Natural killer cell (primary cell): ENCODE measurements around the gene DUSP1. TPM values are rescaled to one million over a fixed set of nuclear protein-coding genes. Genes with fewer than 3 reads are reported as not detected.

Experiments
- ATAC-seq, 3 donors: fragments of 150-1000 bp in 2 of 3; fragments of 200-7000 bp in 1 of 3; cut with Tn5 transposase; 1 replicate in 1 of 3; 2 replicates in 2 of 3; pipeline ENCODE4 v1.10.0; 2021; ENCODE audit warnings: mild to moderate bottlenecking in 2 of 3, moderate library complexity in 2 of 3
- DNase-seq, 2 donors: peaks; one replicate each; pipeline versions ENCODE4 v3.0.0 to v3.0.0-alpha.2; 2013 to 2021; ENCODE audit warnings: mixed read lengths in 1 of 2
- H3K27ac ChIP-seq: one replicate; pipeline ENCODE4 v1.5.1; 2013; ENCODE audit warnings: mild to moderate bottlenecking, low read length
- H3K27me3 ChIP-seq: one replicate; pipeline ENCODE4 v1.6.1; 2013; ENCODE audit warnings: low read length; ENCODE audit not compliant: control insufficient read depth, insufficient read depth
- H3K36me3 ChIP-seq: one replicate; pipeline ENCODE4 v1.6.1; 2013; ENCODE audit warnings: low read length; ENCODE audit not compliant: control insufficient read depth, insufficient read depth
- H3K4me1 ChIP-seq: one replicate; pipeline ENCODE4 v1.6.1; 2013; ENCODE audit warnings: low read length; ENCODE audit not compliant: control insufficient read depth, insufficient read depth
- H3K4me3 ChIP-seq: one replicate; pipeline ENCODE4 v1.5.1; 2013; ENCODE audit warnings: low read length
- H3K9me3 ChIP-seq: one replicate; pipeline ENCODE4 v1.6.1; 2013; ENCODE audit warnings: low read length; ENCODE audit not compliant: control insufficient read depth, insufficient read depth
- H3K27ac Mint-ChIP-seq, 2 donors: one replicate each; pipeline ENCODE4 v1.8.0; 2022; ENCODE audit warnings: mild to moderate bottlenecking in 2 of 2, mixed read lengths in 2 of 2, moderate library complexity in 1 of 2
- H3K27me3 Mint-ChIP-seq, 2 donors: one replicate each; pipeline ENCODE4 v1.8.0; 2022; ENCODE audit warnings: low read depth in 2 of 2, mixed read lengths in 2 of 2
- H3K36me3 Mint-ChIP-seq: one replicate; pipeline ENCODE4 v1.8.0; 2022; ENCODE audit warnings: mixed read lengths
- H3K4me1 Mint-ChIP-seq, 2 donors: one replicate each; pipeline ENCODE4 v1.8.0; 2022; ENCODE audit warnings: mixed read lengths in 2 of 2
- H3K4me3 Mint-ChIP-seq: one replicate; pipeline ENCODE4 v1.8.0; 2022; ENCODE audit warnings: mild to moderate bottlenecking, moderate library complexity, mixed read lengths
- H3K9me3 Mint-ChIP-seq, 2 donors: one replicate each; pipeline ENCODE4 v1.8.0; 2022; ENCODE audit warnings: mixed read lengths in 2 of 2
- CTCF ChIP-seq: fragments of 200-600 bp; IDR thresholded peaks from one replicate; pipeline ENCODE4 v1.8.0; 2022; ENCODE audit warnings: antibody characterized with exemption
- WGBS: methylation state at CpG from one replicate; pipeline ENCODE4 v1.1.7; 2013; ENCODE audit warnings: missing lambda C conversion rate; ENCODE audit not compliant: insufficient coverage; 5-methylcytosine and 5-hydroxymethylcytosine counted together
- intact Hi-C: fragments of 100-400 bp; cut with micrococcal nuclease; formaldehyde crosslinking; loops from one replicate; pipeline ENCODE4 v1.14.2; 2022
- total RNA-seq, 4 donors: library from RNA; stranded (reverse); fragments of 120-200 nt in 1 of 4; gene quantifications; one replicate each; pipeline versions ENCODE4 v1.2.3 to v1.2.4, GENCODE V29; 2013 to 2022

The DUSP1 gene
- total RNA-seq, 3 donors from 2014 or later (not counting 1 experiment from before 2014, with no cell fraction given): 1,579 to 2,725 (median 2,168) TPM

- Mint-ChIP-seq H3K36me3 (no peaks in the 10 kb centered on the region), H3K9me3 (no peaks in the 10 kb centered on the region), H3K4me3 (no peak overlapping the region), H3K27ac (no peak overlapping the region), H3K4me1 (no peaks in the 10 kb centered on the region), H3K27me3 (peaks cover 24% of the 10 kb centered on the region in 2 donors)
- WGBS: 88% methylated on average over 17 of the region's 17 CpGs
- no peak for ATAC-seq
- no peak for DNase-seq
- H3K4me1 ChIP-seq: no peaks in the 10 kb centered on the region
- no peaks in the 10 kb centered on the region for H3K9me3 ChIP-seq
- no peak overlapping the region for H3K27ac ChIP-seq
- intact Hi-C loops: no loop called here
- no peak overlapping the region for H3K4me3 ChIP-seq
- no peaks in the 10 kb centered on the region for H3K36me3 ChIP-seq
- no peak for TF ChIP-seq CTCF
- no peaks in the 10 kb centered on the region for H3K27me3 ChIP-seq
These were observed 37.6 kb downstream of the DUSP1 start for GRCh38 chr5:172733131-172733973.

GRCh38 chr5:172732201-172732865, 38.7 kb downstream of the DUSP1 start:
- intact Hi-C loops: no loop called here
- H3K4me1 Mint-ChIP-seq: no peaks in the 10 kb centered on the region
- H3K27me3 Mint-ChIP-seq: peaks cover 32 to 33% of the 10 kb centered on the region in 2 donors
- Histone ChIP-seq H3K36me3 (no peaks in the 10 kb centered on the region), H3K27ac (no peak overlapping the region), H3K4me1 (no peaks in the 10 kb centered on the region), H3K4me3 (no peak overlapping the region), H3K27me3 (no peaks in the 10 kb centered on the region), H3K9me3 (no peaks in the 10 kb centered on the region)
- H3K9me3 Mint-ChIP-seq: no peaks in the 10 kb centered on the region
- H3K4me3 Mint-ChIP-seq: no peak overlapping the region
- WGBS: 86% methylated on average over 14 of the region's 14 CpGs
- no peaks in the 10 kb centered on the region for H3K36me3 Mint-ChIP-seq
- no peak for TF ChIP-seq CTCF
- H3K27ac Mint-ChIP-seq: no peak overlapping the region
- ATAC-seq: no peak
- DNase-seq: no peak

- no peak overlapping the region for H3K27ac Mint-ChIP-seq
- 71% methylated on average over 8 of the region's 9 CpGs for WGBS
- peak in 1 of 2 donors; percentile 33 for DNase-seq
- no peaks in the 10 kb centered on the region for H3K4me1 ChIP-seq
- H3K9me3 ChIP-seq: no peaks in the 10 kb centered on the region
- no peaks in the 10 kb centered on the region for H3K4me1 Mint-ChIP-seq
- intact Hi-C loops: no loop called here
- peaks cover 36 to 37% of the 10 kb centered on the region in 2 donors for H3K27me3 Mint-ChIP-seq
- no peaks in the 10 kb centered on the region for H3K36me3 Mint-ChIP-seq
- no peaks in the 10 kb centered on the region for H3K9me3 Mint-ChIP-seq
- ATAC-seq: no peak
- no peak overlapping the region for H3K27ac ChIP-seq
- H3K27me3 ChIP-seq: no peaks in the 10 kb centered on the region
- H3K4me3 ChIP-seq: no peak overlapping the region
- no peak for TF ChIP-seq CTCF
- no peak overlapping the region for H3K4me3 Mint-ChIP-seq
- H3K36me3 ChIP-seq: no peaks in the 10 kb centered on the region
These were observed 39.3 kb downstream of the DUSP1 start for GRCh38 chr5:172731680-172732074.
